ENCODE data around the gene WRAP53.

Gene WRAP53

DNA sequence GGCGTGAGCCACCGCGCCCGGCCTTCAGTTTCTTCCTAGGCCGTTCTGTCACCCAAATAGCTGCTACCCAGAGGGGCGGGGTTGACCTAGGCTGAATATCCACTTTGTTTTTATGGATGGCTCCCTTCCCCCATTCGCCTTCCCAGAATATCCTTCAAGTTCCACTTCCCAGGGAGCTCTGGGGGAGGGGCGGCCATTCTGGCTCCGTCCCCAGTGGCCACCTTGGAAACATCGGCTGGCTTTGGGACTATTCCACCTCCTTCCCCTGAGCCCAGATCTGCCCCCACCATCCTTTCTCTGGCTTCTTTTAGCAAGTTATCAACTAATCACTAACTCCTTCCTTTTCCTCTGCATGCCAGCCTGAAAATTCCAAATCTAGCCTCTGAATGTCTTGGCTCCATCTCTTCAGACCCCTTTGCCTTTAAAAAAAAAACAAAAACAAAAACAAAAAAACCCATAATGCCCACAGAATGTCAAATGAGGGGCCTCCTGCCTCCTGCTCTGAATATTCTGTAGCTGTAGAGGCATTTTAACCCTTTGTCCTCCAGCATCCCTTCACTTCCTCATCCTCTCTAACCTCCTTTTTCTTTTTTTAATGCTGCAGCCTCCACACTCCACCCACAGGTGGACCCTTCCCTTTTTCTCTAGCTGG, 31.2 kb upstream of the WRAP53 start:
- no peak overlapping the region for H3K27ac Mint-ChIP-seq
- no peak for DNase-seq (ENCODE audit: low spot score in 2 of 2)
- H3K9me3 Mint-ChIP-seq, result peaks cover 3% of the 10 kb centered on the region
- peaks cover 3% of the 10 kb centered on the region for H3K36me3 Mint-ChIP-seq
- H3K27me3 Mint-ChIP-seq, result peaks cover 5% of the 10 kb centered on the region
- peaks cover 11% of the 10 kb centered on the region for H3K4me1 Mint-ChIP-seq
- ATAC-seq (ENCODE audit: low read depth), result no peak
- H3K4me3 Mint-ChIP-seq, result no peak overlapping the region

DNA sequence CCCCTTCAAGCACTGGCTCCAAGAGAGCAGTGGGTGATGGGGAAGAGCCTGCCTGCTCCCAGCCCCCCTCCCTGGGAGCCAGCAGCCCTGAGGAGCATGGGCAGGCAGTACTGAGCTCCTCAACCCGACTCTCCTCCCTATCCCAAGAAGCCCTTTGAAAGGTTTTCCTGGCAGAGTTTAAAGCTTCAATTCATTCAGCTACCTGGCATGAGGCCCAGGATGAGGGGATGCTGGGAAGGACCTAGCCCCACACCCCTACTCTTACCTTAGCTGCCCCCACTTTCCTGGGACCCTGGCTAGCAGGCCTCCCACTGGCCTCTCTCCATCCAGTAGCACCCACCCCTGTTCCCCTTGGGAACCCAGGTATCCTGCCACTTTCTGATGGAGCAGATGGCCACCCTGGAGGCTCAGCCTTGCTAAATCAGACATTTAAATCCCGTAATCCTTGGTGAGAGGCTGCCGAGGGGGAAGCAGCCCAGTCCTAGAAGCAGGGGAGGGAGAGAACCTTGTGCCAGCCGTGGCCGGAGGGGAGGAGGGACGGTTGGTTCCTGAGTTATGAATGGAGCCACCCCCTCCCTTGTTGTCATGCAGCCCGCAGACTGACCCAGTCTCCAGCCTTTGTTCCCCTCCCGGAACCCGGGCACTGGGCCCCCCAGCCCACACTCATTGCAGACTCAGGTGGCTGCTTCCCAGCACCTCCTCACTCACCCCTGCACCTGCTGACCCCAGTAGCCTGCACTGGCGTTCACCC, 20.4 kb upstream of the WRAP53 start:
- no peaks in the 10 kb centered on the region for H3K9me3 Mint-ChIP-seq
- H3K4me1 Mint-ChIP-seq, result no peaks in the 10 kb centered on the region
- no peak overlapping the region for H3K4me3 Mint-ChIP-seq
- DNase-seq (ENCODE audit: low spot score in 2 of 2) (no peak), ATAC-seq (ENCODE audit: low read depth) (no peak)
- no peak overlapping the region for H3K27ac Mint-ChIP-seq
- peaks cover 12% of the 10 kb centered on the region for H3K36me3 Mint-ChIP-seq
- H3K27me3 Mint-ChIP-seq, result no peaks in the 10 kb centered on the region

DNA sequence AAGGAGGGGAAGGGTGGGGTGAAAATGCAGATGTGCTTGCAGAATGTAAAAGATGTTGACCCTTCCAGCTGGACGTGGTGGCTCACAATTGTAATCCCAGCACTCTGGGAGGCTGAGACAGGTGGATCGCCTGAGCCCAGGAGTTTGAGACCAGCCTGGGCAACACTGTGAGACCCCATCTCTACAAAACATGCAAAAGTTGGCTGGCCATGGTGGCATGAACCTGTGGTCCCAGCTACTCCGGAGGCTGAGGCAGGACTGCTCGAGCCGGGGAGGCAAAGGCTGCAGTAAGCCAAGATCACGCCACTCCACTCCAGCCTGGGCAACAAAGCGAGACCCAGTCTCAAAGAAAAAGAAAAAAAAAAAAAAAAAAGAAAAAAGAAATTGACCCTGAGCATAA, 19.8 kb upstream of the WRAP53 start:
- no peak for DNase-seq (ENCODE audit: low spot score in 2 of 2)
- Mint-ChIP-seq H3K27me3 (no peaks in the 10 kb centered on the region), H3K9me3 (no peaks in the 10 kb centered on the region), H3K36me3 (peaks cover 17% of the 10 kb centered on the region), H3K27ac (no peak overlapping the region), H3K4me1 (no peaks in the 10 kb centered on the region), H3K4me3 (no peak overlapping the region)
- no peak for ATAC-seq (ENCODE audit: low read depth)

- Mint-ChIP-seq H3K27me3 (no peaks in the 10 kb centered on the region), H3K4me1 (peaks cover 6% of the 10 kb centered on the region), H3K36me3 (peaks cover 38% of the 10 kb centered on the region), H3K4me3 (no peak overlapping the region), H3K9me3 (peaks cover 3% of the 10 kb centered on the region), H3K27ac (no peak overlapping the region)
- DNase-seq (ENCODE audit: low spot score in 2 of 2) (no peak), ATAC-seq (ENCODE audit: low read depth) (no peak)
Observed at GRCh38 chr17:7673239-7673638, 15.0 kb upstream of the WRAP53 start.

DNA sequence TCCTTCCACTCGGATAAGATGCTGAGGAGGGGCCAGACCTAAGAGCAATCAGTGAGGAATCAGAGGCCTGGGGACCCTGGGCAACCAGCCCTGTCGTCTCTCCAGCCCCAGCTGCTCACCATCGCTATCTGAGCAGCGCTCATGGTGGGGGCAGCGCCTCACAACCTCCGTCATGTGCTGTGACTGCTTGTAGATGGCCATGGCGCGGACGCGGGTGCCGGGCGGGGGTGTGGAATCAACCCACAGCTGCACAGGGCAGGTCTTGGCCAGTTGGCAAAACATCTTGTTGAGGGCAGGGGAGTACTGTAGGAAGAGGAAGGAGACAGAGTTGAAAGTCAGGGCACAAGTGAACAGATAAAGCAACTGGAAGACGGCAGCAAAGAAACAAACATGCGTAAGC, 13.3 kb upstream of the WRAP53 start:
- Mint-ChIP-seq H3K36me3 (peaks cover 37% of the 10 kb centered on the region), H3K27me3 (no peaks in the 10 kb centered on the region), H3K9me3 (peaks cover 3% of the 10 kb centered on the region), H3K27ac (no peak overlapping the region), H3K4me3 (no peak overlapping the region), H3K4me1 (peaks cover 6% of the 10 kb centered on the region)
- no peak for DNase-seq (ENCODE audit: low spot score in 2 of 2)
- ATAC-seq (ENCODE audit: low read depth), result no peak

DNA sequence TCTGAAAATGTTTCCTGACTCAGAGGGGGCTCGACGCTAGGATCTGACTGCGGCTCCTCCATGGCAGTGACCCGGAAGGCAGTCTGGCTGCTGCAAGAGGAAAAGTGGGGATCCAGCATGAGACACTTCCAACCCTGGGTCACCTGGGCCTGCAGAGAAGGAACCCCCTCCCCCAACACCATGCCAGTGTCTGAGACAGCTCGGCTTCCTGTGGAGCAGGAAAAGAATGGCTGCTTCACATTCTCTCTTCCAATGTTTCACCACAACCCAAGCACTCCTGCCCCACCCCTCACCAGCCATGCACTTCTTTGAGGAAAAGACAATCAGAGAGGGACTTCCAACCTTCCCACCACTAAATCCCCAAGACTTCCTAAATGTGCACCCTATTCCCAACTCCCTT, 11.7 kb upstream of the WRAP53 start:
- H3K27me3 Mint-ChIP-seq, result no peaks in the 10 kb centered on the region
- no peak for ATAC-seq (ENCODE audit: low read depth)
- H3K27ac Mint-ChIP-seq, result no peak overlapping the region
- peaks cover 3% of the 10 kb centered on the region for H3K9me3 Mint-ChIP-seq
- H3K36me3 Mint-ChIP-seq, result peaks cover 37% of the 10 kb centered on the region
- no peak for DNase-seq (ENCODE audit: low spot score in 2 of 2)
- H3K4me3 Mint-ChIP-seq, result no peak overlapping the region
- H3K4me1 Mint-ChIP-seq, result peaks cover 6% of the 10 kb centered on the region

DNA sequence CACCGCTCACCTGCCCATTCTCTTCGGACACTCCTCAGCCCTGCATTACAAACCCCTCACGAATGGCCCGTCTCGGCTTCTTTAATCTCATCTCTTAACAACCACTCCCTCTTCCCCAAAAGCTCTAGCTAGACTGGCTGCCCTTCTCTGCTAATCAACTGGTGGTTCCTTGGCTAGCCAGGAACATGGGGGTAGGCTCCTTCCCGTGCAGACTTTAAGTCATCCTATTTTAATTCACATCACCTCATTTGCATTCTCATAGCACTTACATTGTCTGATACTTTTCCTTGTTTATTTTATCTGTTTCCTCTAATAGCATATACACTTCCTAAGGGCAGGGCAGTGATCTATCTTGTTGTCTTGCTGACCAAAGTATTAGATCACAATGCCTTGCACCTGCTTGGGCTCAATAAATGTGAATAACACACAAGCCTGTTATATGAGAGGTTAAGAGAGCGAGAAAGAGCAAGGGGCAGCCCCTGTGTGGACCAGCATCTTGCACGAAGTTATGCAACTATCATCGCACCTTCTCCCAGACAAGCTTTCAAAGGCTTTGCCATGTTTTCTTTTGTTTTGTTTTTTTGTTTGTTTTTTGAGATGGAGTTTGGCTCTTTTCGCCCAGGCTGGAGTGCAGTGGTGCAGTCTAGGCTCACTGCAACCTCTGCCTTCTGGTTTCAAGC, 10.7 kb upstream of the WRAP53 start:
- H3K27me3 Mint-ChIP-seq, result no peaks in the 10 kb centered on the region
- ATAC-seq (ENCODE audit: low read depth), result no peak
- peaks cover 3% of the 10 kb centered on the region for H3K9me3 Mint-ChIP-seq
- H3K4me1 Mint-ChIP-seq, result peaks cover 8% of the 10 kb centered on the region
- no peak for DNase-seq (ENCODE audit: low spot score in 2 of 2)
- no peak overlapping the region for H3K27ac Mint-ChIP-seq
- H3K36me3 Mint-ChIP-seq, result peaks cover 34% of the 10 kb centered on the region
- no peak overlapping the region for H3K4me3 Mint-ChIP-seq

DNA sequence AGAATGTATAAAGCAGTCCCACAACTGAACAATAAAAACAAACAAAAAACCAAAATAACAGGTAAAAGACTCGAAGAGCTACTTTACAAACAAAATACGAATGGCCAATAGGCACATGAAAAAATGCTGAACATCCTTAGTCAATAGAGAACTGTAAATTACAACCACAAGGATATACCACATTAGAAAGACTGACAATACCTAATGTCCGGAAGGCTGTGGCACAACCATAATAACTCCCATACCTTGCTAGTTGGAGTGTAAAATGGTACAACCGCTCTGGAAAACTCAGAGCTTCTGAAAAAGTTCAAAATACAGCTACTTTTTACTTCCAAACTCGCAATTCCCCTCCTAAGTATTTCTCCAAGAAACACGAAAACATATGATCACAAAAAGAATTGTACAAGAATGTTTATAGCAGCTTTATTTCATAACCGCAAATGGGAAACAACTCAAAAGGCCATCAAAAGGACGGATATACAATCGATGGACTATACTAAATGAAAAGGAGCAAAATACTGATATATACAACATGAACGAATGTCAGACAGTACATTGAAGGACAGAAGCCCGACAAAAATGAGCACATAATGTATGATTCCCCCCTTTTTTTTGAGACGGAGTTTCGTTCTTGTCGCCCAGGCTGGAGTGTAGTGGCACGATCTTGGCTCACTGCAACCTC, 3.3 kb upstream of the WRAP53 start:
- Mint-ChIP-seq H3K4me1 (peaks cover 31% of the 10 kb centered on the region), H3K36me3 (no peaks in the 10 kb centered on the region), H3K27ac (peak overlapping the region; percentile 99), H3K4me3 (peak overlapping the region; percentile 97), H3K27me3 (no peaks in the 10 kb centered on the region), H3K9me3 (no peaks in the 10 kb centered on the region)
- no peak for ATAC-seq (ENCODE audit: low read depth)
- DNase-seq (ENCODE audit: low spot score in 2 of 2), result no peak

- Mint-ChIP-seq H3K9me3 (no peaks in the 10 kb centered on the region), H3K27me3 (no peaks in the 10 kb centered on the region), H3K27ac (peak overlapping the region; percentile 99), H3K36me3 (peaks cover 2% of the 10 kb centered on the region), H3K4me1 (peaks cover 34% of the 10 kb centered on the region), H3K4me3 (peak overlapping the region; percentile 97)
- DNase-seq (ENCODE audit: low spot score in 2 of 2) (peak; percentile 78 to 89), ATAC-seq (ENCODE audit: low read depth) (peak; percentile 70)
Observed at GRCh38 chr17:7685533-7686221, 2.6 kb upstream of the WRAP53 start.

DNA sequence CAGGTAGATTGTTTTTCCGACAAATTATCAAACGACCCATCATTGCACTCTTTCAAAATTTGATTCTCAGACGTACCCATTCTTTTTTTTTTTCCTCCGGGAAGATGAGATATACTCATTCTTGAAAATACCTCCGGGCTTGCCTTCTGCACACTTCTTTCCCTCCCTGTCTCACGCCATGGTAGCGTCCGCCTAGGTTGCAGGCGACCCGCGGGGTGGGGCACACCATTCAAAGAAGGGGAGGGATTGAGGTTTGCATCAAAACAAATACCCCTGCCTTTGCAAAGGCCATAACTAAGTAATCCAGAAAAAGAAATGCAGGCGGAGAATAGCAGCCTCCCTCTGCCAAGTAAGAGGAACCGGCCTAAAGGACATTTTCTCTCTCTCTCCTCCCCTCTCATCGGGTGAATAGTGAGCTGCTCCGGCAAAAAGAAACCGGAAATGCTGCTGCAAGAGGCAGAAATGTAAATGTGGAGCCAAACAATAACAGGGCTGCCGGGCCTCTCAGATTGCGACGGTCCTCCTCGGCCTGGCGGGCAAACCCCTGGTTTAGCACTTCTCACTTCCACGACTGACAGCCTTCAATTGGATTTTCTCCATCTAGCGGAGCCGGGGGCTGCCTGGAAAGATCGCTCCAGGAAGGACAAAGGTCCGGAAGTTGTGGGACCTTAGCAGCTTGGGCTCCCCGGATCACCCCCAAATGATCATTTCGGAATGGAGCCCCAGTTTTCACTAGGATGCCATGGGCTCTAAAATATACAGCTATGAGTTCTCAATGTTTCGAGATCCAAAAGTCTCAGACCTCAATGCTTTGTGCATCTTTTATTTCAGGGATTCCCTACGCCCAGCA, 1.8 kb upstream of the WRAP53 start:
- Mint-ChIP-seq H3K36me3 (peaks cover 5% of the 10 kb centered on the region), H3K4me3 (peak overlapping the region; percentile 97), H3K4me1 (peaks cover 34% of the 10 kb centered on the region), H3K27ac (peak overlapping the region; percentile 99), H3K9me3 (no peaks in the 10 kb centered on the region), H3K27me3 (no peaks in the 10 kb centered on the region)
- peak; percentile 81 to 87 for DNase-seq (ENCODE audit: low spot score in 2 of 2)
- ATAC-seq (ENCODE audit: low read depth), result peak; percentile 50

DNA sequence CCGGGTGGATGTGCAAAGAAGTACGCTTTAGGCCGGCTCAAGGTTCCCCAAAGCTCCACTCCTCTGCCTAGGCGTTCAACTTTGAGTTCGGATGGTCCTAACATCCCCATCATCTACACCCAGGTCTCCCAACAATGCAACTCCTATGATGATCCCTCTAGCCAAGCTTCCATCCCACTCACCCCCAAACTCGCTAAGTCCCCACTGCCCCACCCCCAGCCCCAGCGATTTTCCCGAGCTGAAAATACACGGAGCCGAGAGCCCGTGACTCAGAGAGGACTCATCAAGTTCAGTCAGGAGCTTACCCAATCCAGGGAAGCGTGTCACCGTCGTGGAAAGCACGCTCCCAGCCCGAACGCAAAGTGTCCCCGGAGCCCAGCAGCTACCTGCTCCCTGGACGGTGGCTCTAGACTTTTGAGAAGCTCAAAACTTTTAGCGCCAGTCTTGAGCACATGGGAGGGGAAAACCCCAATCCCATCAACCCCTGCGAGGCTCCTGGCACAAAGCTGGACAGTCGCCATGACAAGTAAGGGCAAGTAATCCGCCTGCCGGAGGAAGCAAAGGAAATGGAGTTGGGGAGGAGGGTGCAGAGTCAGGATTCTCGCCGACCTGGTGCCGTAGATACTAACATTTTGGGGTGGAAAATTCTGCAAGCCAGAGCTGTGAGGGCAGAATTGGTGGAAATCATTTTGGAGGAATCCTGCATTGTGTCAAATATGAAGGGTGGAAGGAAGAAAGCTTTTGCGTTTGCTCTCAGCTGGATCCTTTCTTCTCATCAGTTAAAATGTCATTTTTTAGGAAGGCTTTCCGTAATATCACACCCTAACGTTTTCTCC, 987 bp upstream of the WRAP53 start, which contains the start of gene TP53:
Gene TP53 (minus strand): TSS at position 419 of the 836 bp plus-strand sequence. CDS start 10,896 bp downstream, outside the sequence.
- peak; percentile 51 for ATAC-seq (ENCODE audit: low read depth)
- no peaks in the 10 kb centered on the region for H3K27me3 Mint-ChIP-seq

GRCh38 chr17:7688808-7689316, 585 bp downstream of the WRAP53 start:
- Mint-ChIP-seq H3K27me3 (no peaks in the 10 kb centered on the region), H3K4me1 (peaks cover 31% of the 10 kb centered on the region), H3K9me3 (no peaks in the 10 kb centered on the region), H3K4me3 (peak overlapping the region; percentile 97), H3K27ac (no peak overlapping the region), H3K36me3 (peaks cover 12% of the 10 kb centered on the region)
- DNase-seq (ENCODE audit: low spot score in 2 of 2), result no peak
- no peak for ATAC-seq (ENCODE audit: low read depth)

More for the DNA sequence above, 987 bp upstream of the WRAP53 start, which contains the start of gene TP53:
- peak within 1 kb of the TSS; percentile 97 for H3K4me3 Mint-ChIP-seq
- peak; percentile 84 to 85 for DNase-seq (ENCODE audit: low spot score in 2 of 2)
- H3K4me1 Mint-ChIP-seq, result peaks cover 34% of the 10 kb centered on the region
- peaks cover 5% of the 10 kb centered on the region for H3K36me3 Mint-ChIP-seq
- peak within 1 kb of the TSS; percentile 99 for H3K27ac Mint-ChIP-seq
- no peaks in the 10 kb centered on the region for H3K9me3 Mint-ChIP-seq

Data from memory B cell (primary cell).